K562 (cell line): ENCODE results near the gene VTA1. TPM values are rescaled to one million over a fixed set of nuclear protein-coding genes. Genes with fewer than 3 reads are reported as not detected.

ENCODE experiments used
- ATAC-seq: fragments of 200-7000 bp; cut with Tn5 transposase; 3 replicates; pipeline ENCODE4 v1.9.1; 2020; ENCODE audit warnings: moderate library complexity
- BruUV-seq: library from RNA; stranded (reverse); fragments of 400-500 nt; replicated peaks from 2 replicates; lab custom pipeline; 2021; lab: Mats Ljungman, UMichigan
- CTCF ChIA-PET: fragments of 300-600 bp; formaldehyde crosslinking; extraction: SDS; loops from one replicate; lab custom pipeline; 2021; ENCODE audit warnings: low intra/inter-chr PET ratio; lab: Yijun Ruan, JAX
- POLR2A ChIA-PET: fragments of 300-600, 350-650 bp; sonication (Branson Sonifier 250); formaldehyde crosslinking; extraction: SDS; loops from one replicate; lab custom pipeline; 2021; ENCODE audit warnings: antibody characterized with exemption, inconsistent platforms; lab: Yijun Ruan, JAX
- DNase-seq, 4 experiments: peaks; one replicate each; pipeline versions ENCODE4 v3.0.0 to v3.0.0-alpha.2; 2011 to 2018; ENCODE audit warnings: low spot score in 3 of 4, mixed read lengths in 3 of 4; ENCODE audit errors: extremely low read depth in 1 of 4
- FAIRE-seq: peaks from 2 replicates; lab custom pipeline; 2011; peaks lifted over from hg19 to GRCh38; lab: Jason Lieb, UNC
- H2AFZ ChIP-seq: 2 replicates; pipeline ENCODE4 v1.6.0; 2011; ENCODE audit warnings: low read depth, low read length, control low read depth, inconsistent platforms
- H3K27ac ChIP-seq: fragments of 200-600 bp; 3 replicates; pipeline ENCODE4 v1.8.0; 2011; ENCODE audit warnings: low read depth, mild to moderate bottlenecking, control low read depth, inconsistent platforms, low read length, moderate library complexity, mixed read lengths; ENCODE audit errors: extremely low read depth
- H3K27me3 ChIP-seq, 2 experiments: fragments of 300-600 bp in 1 of 2; 2 replicates in 1 of 2; 3 replicates in 1 of 2; pipeline versions ENCODE4 v1.6.0 to v1.8.0; 2011; ENCODE audit warnings: inconsistent platforms in 2 of 2, low read length in 2 of 2, mild to moderate bottlenecking in 1 of 2, mixed read lengths in 1 of 2, moderate library complexity in 1 of 2; ENCODE audit not compliant: control insufficient read depth in 2 of 2, insufficient read depth in 2 of 2
- H3K36me3 ChIP-seq: fragments of 300-600 bp; 3 replicates; pipeline ENCODE4 v1.8.0; 2011; ENCODE audit warnings: mild to moderate bottlenecking, low read length, inconsistent platforms; ENCODE audit not compliant: control insufficient read depth, insufficient read depth
- H3K4me1 ChIP-seq, 2 experiments: fragments of 200-600 bp in 1 of 2; replicated peaks in 1 of 2; 2 replicates in 1 of 2; 3 replicates in 1 of 2; pipeline versions ENCODE4 v1.5.1 to v1.8.0; 2011; ENCODE audit warnings: inconsistent platforms in 2 of 2, low read length in 2 of 2, mild to moderate bottlenecking in 1 of 2, mixed read lengths in 1 of 2, moderate library complexity in 1 of 2; ENCODE audit not compliant: control insufficient read depth in 2 of 2, insufficient read depth in 2 of 2
- H3K4me2 ChIP-seq: 2 replicates; pipeline ENCODE4 v1.6.1; 2011; ENCODE audit warnings: low read length, control low read depth, inconsistent platforms, mixed read lengths; ENCODE audit not compliant: insufficient read depth
- H3K4me3 ChIP-seq: fragments of 200-600 bp; sonication (generic), shearing (Covaris generic); 2 replicates; pipeline ENCODE4 v1.5.1; 2016; ENCODE audit warnings: control low read depth, inconsistent platforms
- H3K79me2 ChIP-seq: fragments of 200-600 bp; 3 replicates; pipeline ENCODE4 v1.8.0; 2011; ENCODE audit warnings: low read length, inconsistent platforms; ENCODE audit not compliant: control insufficient read depth, insufficient read depth
- H3K9ac ChIP-seq, 2 experiments: 2 replicates each; pipeline versions ENCODE4 v1.6.0 to v1.6.1; 2011; ENCODE audit warnings: low read depth in 2 of 2, low read length in 2 of 2, control low read depth in 1 of 2, inconsistent platforms in 1 of 2, mild to moderate bottlenecking in 1 of 2, mixed read lengths in 1 of 2; ENCODE audit not compliant: insufficient read depth in 1 of 2
- H3K9me1 ChIP-seq: one replicate; pipeline ENCODE4 v1.6.0; 2011; ENCODE audit warnings: inconsistent platforms, mild to moderate bottlenecking, low read length, moderate library complexity; ENCODE audit not compliant: control insufficient read depth, insufficient read depth
- H3K9me3 ChIP-seq: replicated peaks from 2 replicates; pipeline ENCODE4 v1.5.1; 2011; ENCODE audit warnings: low read depth, low read length, inconsistent platforms; ENCODE audit not compliant: control insufficient read depth, insufficient read depth
- H4K20me1 ChIP-seq: replicated peaks from 2 replicates; pipeline ENCODE4 v1.6.1; 2011; ENCODE audit warnings: low read length, inconsistent platforms, mixed read lengths; ENCODE audit not compliant: control insufficient read depth, insufficient read depth
- BRD9 ChIP-seq: fragments of 450-650 bp; IDR thresholded peaks from 2 replicates; pipeline ENCODE4 v1.6.1; 2018; ENCODE audit warnings: low read depth; ENCODE audit not compliant: partially characterized antibody
- CBX5 ChIP-seq: IDR thresholded peaks from 2 replicates; pipeline ENCODE4 v1.6.1; 2014; ENCODE audit warnings: low read depth, borderline replicate concordance
- DEAF1 ChIP-seq: fragments of 450-650 bp; formaldehyde crosslinking; IDR thresholded peaks from 2 replicates; pipeline ENCODE4 v1.4.0; 2020; ENCODE audit warnings: mild to moderate bottlenecking, moderate library complexity
- E2F3 ChIP-seq: fragments of 250-450 bp; sonication (Bioruptor Pico); IDR thresholded peaks from 2 replicates; pipeline ENCODE4 v1.4.0; 2020; ENCODE audit warnings: mild to moderate bottlenecking
- GATAD2B ChIP-seq: fragments of 450-650 bp; IDR thresholded peaks from 2 replicates; pipeline ENCODE4 v1.6.1; 2017; ENCODE audit warnings: mild to moderate bottlenecking, borderline replicate concordance
- GTF2F1 ChIP-seq: IDR thresholded peaks from 2 replicates; pipeline ENCODE4 v1.6.1; 2011; ENCODE audit warnings: low read depth, low read length, improper control_type of control experiment
- JUNB ChIP-seq: fragments of 450-650 bp; formaldehyde crosslinking; conservative IDR thresholded peaks from 2 replicates; pipeline ENCODE4 v1.4.0; 2020; ENCODE audit warnings: mild to moderate bottlenecking
- KDM1A ChIP-seq, 2 experiments: fragments of 450-650 bp; IDR thresholded peaks; 2 replicates each; pipeline ENCODE4 v1.6.1; 2016; ENCODE audit warnings: mild to moderate bottlenecking in 2 of 2
- MCM5 ChIP-seq: fragments of 450-650 bp; IDR thresholded peaks from 2 replicates; pipeline ENCODE4 v1.6.1; 2016; ENCODE audit warnings: low read depth
- MYNN ChIP-seq, 2 experiments: sonication (generic); formaldehyde crosslinking in 1 of 2; IDR thresholded peaks; 2 replicates each; pipeline versions ENCODE4 v1.5.0 to v1.6.1; 2016 to 2020; ENCODE audit warnings: antibody characterized with exemption in 1 of 2, missing genetic modification reagents in 1 of 2
- NCOA4 ChIP-seq: fragments of 450-650 bp; IDR thresholded peaks from 2 replicates; pipeline ENCODE4 v1.6.1; 2018; ENCODE audit warnings: mild to moderate bottlenecking; ENCODE audit not compliant: partially characterized antibody
- NR2F6 ChIP-seq: fragments of 450-650 bp; formaldehyde crosslinking; IDR thresholded peaks from 2 replicates; pipeline ENCODE4 v1.4.0; 2020; ENCODE audit warnings: mild to moderate bottlenecking
- POLR2H ChIP-seq: IDR thresholded peaks from 2 replicates; pipeline ENCODE4 v1.6.1; 2016; ENCODE audit warnings: missing genetic modification characterization, low read depth, mild to moderate bottlenecking, control low read depth, missing compliant biosample characterization, moderate library complexity
- PURB ChIP-seq: sonication (generic); formaldehyde crosslinking; IDR thresholded peaks from 2 replicates; pipeline ENCODE4 v1.9.0; 2021; ENCODE audit warnings: low read depth, mild to moderate bottlenecking, missing genetic modification reagents
- SREBF2 ChIP-seq: sonication (generic); formaldehyde crosslinking; IDR thresholded peaks from 2 replicates; pipeline ENCODE4 v1.4.0; 2020; ENCODE audit warnings: mild to moderate bottlenecking, missing genetic modification reagents
- ZNF274 ChIP-seq: IDR thresholded peaks from 2 replicates; pipeline ENCODE4 v1.6.1; 2011; ENCODE audit warnings: low read depth, mild to moderate bottlenecking, low read length, moderate library complexity, borderline replicate concordance
- ZNF280A ChIP-seq: fragments of 450-650 bp; IDR thresholded peaks from 2 replicates; pipeline ENCODE4 v1.6.1; 2018; ENCODE audit warnings: mild to moderate bottlenecking, low read depth; ENCODE audit not compliant: partially characterized antibody
- ZNF324 ChIP-seq: fragments of 250-450 bp; sonication (Bioruptor Pico); IDR thresholded peaks from 2 replicates; pipeline ENCODE4 v1.4.0; 2020; ENCODE audit warnings: mild to moderate bottlenecking
- ZNF695 ChIP-seq: fragments of 450-650 bp; formaldehyde crosslinking; IDR thresholded peaks from 2 replicates; pipeline ENCODE4 v1.4.0; 2020; ENCODE audit warnings: mild to moderate bottlenecking, moderate library complexity
- ZNF75A ChIP-seq: fragments of 450-650 bp; formaldehyde crosslinking; IDR thresholded peaks from 2 replicates; pipeline ENCODE4 v1.4.0; 2020; ENCODE audit warnings: mild to moderate bottlenecking
- ZNF780A ChIP-seq: fragments of 250-450 bp; sonication (Bioruptor Pico); IDR thresholded peaks from 2 replicates; pipeline ENCODE4 v1.5.0; 2021; ENCODE audit warnings: mild to moderate bottlenecking
- WGBS: fragments of 100-300 bp; shearing (Covaris generic); methylation state at CpG from one replicate; pipeline ENCODE4 v1.1.6; 2016; ENCODE audit warnings: low coverage, mixed read lengths; ENCODE audit not compliant: insufficient coverage; ENCODE audit errors: missing lambda C conversion rate; 5-methylcytosine and 5-hydroxymethylcytosine counted together
- in situ Hi-C: fragments of 300-500 bp; cut with MboI; formaldehyde crosslinking; loops from 4 replicates; pipeline ENCODE4 v1.15.0; 2018; ENCODE audit warnings: inconsistent platforms, mixed read lengths
- intact Hi-C: fragments of 100-400 bp; cut with micrococcal nuclease; formaldehyde crosslinking; loops from 2 replicates; pipeline ENCODE4 v1.14.2; 2022
- polyA plus RNA-seq, 8 experiments: library from polyadenylated mRNA; depleted of rRNA in 4 of 8; stranded (reverse) in 5 of 8; unstranded in 3 of 8; fragments of >200 nt; fragmentation: Nextera tagmentation in 2 of 8; fragmentation: Illumina TruSeq in 1 of 8; extraction: Ambion mirVana in 2 of 8; extraction: Trizol in 1 of 8; gene quantifications; 2 replicates each; pipeline versions ENCODE4 v1.2.1 to v1.2.3, GENCODE V29; 2011 to 2014; ENCODE audit warnings: inconsistent platforms in 1 of 8, missing spikeins in 1 of 8
- total RNA-seq, 7 experiments: library from RNA; depleted of rRNA in 6 of 7; stranded (reverse); fragments of >200 nt in 6 of 7; fragmentation: Illumina TruSeq in 2 of 7; extraction: Trizol in 2 of 7; gene quantifications; 2 replicates each; pipeline versions ENCODE4 v1.2.1 to v1.2.3, GENCODE V29; 2011 to 2021; ENCODE audit warnings: low replicate concordance in 1 of 7
- TF ChIP-seq, protein P1 (sequence below): fragments of 250-450 bp; sonication (Bioruptor Pico); IDR thresholded peaks from 2 replicates; pipeline ENCODE4 v1.8.0; 2021; ENCODE audit warnings: mild to moderate bottlenecking, moderate library complexity

The VTA1 gene
- total and polyA plus RNA-seq, 9 of the 15 experiments (the other 6 are each of a cell fraction or from before 2014, with no cell fraction given), result 47.8 to 182 (median 84.6) TPM

- no peaks in the 10 kb centered on the region for H4K20me1 ChIP-seq
- no peak overlapping the region for H3K4me3 ChIP-seq
- no peaks in the 10 kb centered on the region for H3K4me1 ChIP-seq
- in situ Hi-C loops, result no loop called here
- 0% methylated on average over 4 of the region's 4 CpGs for WGBS
- no TSS peak for BruUV-seq
- H3K36me3 ChIP-seq, result no peaks in the 10 kb centered on the region
- H3K27ac ChIP-seq, result no peak overlapping the region
- no peak for FAIRE-seq
- H3K9ac ChIP-seq, result no peak overlapping the region
- ChIA-PET POLR2A (interaction anchor here (0.6 kb wide), 2 partner anchors 19 to 75 kb away, joined by 3 read pairs; no protein-coding TSS in a partner anchor), CTCF (no interaction called here)
- intact Hi-C loops, result no loop called here
- no peaks in the 10 kb centered on the region for H3K9me1 ChIP-seq
- no peak for DNase-seq
- no peaks in the 10 kb centered on the region for H3K9me3 ChIP-seq
- 0 out of 3 replicates have a peak, but pooled peaks have one; percentile 21 for ATAC-seq
- no peak overlapping the region for H2AFZ ChIP-seq
- H3K4me2 ChIP-seq, result no peak overlapping the region
- no peaks in the 10 kb centered on the region for H3K27me3 ChIP-seq
- no peaks in the 10 kb centered on the region for H3K79me2 ChIP-seq
- no peak for TF ChIP-seq NR2F6 (CRISPR knock-in tag)
- no peak for TF ChIP-seq MCM5
- TF ChIP-seq SREBF2 (CRISPR knock-in tag), result no peak
- TF ChIP-seq ZNF280A, result no peak
- no peak for TF ChIP-seq ZNF75A (CRISPR knock-in tag)
- TF ChIP-seq NCOA4, result no peak
- TF ChIP-seq PURB (CRISPR knock-in tag), result no peak
- no peak for TF ChIP-seq CBX5
- no peak for TF ChIP-seq MYNN (IDR thresholded peaks at IDR 0.05)
- no peak for TF ChIP-seq MYNN (CRISPR knock-in tag; IDR thresholded peaks at IDR 0.05)
- no peak for TF ChIP-seq DEAF1
- no peak for TF ChIP-seq GATAD2B
- no peak for TF ChIP-seq BRD9
- TF ChIP-seq, protein P1, sequence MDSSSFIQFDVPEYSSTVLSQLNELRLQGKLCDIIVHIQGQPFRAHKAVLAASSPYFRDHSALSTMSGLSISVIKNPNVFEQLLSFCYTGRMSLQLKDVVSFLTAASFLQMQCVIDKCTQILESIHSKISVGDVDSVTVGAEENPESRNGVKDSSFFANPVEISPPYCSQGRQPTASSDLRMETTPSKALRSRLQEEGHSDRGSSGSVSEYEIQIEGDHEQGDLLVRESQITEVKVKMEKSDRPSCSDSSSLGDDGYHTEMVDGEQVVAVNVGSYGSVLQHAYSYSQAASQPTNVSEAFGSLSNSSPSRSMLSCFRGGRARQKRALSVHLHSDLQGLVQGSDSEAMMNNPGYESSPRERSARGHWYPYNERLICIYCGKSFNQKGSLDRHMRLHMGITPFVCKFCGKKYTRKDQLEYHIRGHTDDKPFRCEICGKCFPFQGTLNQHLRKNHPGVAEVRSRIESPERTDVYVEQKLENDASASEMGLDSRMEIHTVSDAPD, result no peak
- no peak for TF ChIP-seq POLR2H (tag)
- TF ChIP-seq GTF2F1, result no peak
- TF ChIP-seq ZNF780A, result no peak
- TF ChIP-seq KDM1A (IDR thresholded peaks at IDR 0.05), result no peak
- 0 out of 2 replicates have a peak, but pooled peaks have one; percentile 13 for TF ChIP-seq ZNF324 (CRISPR knock-in tag)
- TF ChIP-seq E2F3 (CRISPR knock-in tag), result no peak
- no peak for TF ChIP-seq JUNB
- no peak for TF ChIP-seq ZNF274
- TF ChIP-seq ZNF695 (CRISPR knock-in tag), result no peak
Observed at GRCh38 chr6:142266060-142266459, 119.0 kb downstream of the VTA1 start.
